ENCODE measurements around the gene TMEM11. TPM values are rescaled to one million over a fixed set of nuclear protein-coding genes. Genes with fewer than 3 reads are reported as not detected.

The TMEM11 gene, protein sequence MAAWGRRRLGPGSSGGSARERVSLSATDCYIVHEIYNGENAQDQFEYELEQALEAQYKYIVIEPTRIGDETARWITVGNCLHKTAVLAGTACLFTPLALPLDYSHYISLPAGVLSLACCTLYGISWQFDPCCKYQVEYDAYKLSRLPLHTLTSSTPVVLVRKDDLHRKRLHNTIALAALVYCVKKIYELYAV
- polyA plus RNA-seq (2013, experiment 1 of 2) = 32.2 TPM
- polyA plus RNA-seq (2013, experiment 2 of 2) = 30.5 TPM

DNA sequence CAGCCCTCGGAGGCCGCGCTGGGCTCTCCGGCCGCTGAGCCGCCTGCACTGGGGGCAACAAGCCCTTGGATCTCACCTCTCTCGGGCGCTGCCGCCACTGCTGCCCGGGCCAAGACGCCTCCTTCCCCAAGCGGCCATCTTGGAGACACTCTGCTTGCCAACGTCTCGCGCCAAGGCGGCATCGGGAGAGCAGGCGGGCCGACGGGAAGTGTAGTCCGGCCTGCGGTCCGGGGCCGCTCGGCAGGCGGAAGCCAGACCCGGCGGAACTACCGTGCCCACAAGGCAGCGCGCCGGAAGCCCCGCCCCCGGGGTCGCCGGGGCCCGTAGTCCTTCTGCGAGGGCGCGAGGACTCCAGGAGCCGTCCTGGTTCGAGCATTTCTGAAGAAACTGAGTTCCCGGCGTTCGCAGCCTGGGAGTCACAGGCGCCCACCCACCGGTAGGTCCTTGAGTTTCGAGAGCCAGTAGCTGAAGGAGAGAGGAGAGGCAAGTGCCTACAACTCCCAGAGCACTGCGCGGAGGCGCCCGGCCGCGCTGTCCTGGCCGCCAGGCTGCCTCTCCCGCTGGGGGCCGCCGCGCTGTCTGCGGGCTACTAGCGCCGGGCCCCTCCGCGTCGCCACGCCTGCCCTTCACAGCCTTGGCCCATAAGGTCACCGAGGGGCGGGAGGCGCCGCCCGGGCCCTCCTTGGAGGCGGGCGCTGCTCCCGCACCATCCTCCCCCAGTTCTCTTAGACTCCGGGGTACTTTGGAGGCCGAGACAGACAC is at the start of gene TMEM11:
Gene TMEM11 (minus strand): TSS at position 147 of the 762 bp plus-strand sequence. CDS start 9 bp downstream, at position 138.
- Histone ChIP-seq H3K4me1 (ENCODE audit: insufficient read depth, low read length) (peaks cover 21% of the 10 kb centered on the region), H3K27ac (ENCODE audit: low read depth, low read length) (peak within 1 kb of the TSS; percentile 100)
- WGBS = under 1% methylated on average over 76 of the region's 76 CpGs

DNA sequence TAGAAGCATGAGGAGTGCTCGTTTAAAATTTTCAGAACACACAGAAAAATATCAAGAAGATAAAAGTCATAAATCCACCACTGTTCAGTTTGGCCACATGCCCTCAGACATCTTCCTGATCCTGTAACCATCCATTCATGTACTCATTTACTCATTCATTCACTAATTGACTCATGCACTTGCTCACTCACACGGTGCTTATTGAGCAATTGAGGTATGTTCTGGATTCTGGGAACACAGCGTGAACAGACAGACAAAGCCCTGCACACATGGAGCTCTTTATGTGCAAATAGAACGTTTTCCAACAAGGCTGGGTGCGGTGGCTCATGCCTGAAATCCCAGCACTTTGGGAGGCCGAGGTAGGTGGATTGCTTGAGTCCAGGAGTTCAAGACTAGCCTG is 49.4 kb upstream of the TMEM11 start:
- WGBS = 86% methylated on average over 6 of the region's 6 CpGs
- Histone ChIP-seq H3K4me3 (ENCODE audit: low read length) (no peak overlapping the region), H3K36me3 (ENCODE audit: insufficient read depth, low read length) (no peaks in the 10 kb centered on the region), H3K27me3 (ENCODE audit: insufficient read depth, low read length) (no peaks in the 10 kb centered on the region), H3K9ac (ENCODE audit: low read depth, low read length) (no peak overlapping the region), H3K9me3 (ENCODE audit: insufficient read depth, low read depth, low read length) (no peaks in the 10 kb centered on the region), H3K27ac (ENCODE audit: low read depth, low read length) (no peak overlapping the region), H3K4me1 (ENCODE audit: insufficient read depth, low read length) (0 out of 2 replicates have a peak, but pooled peaks cover 3% of the 10 kb centered on the region)

More for the DNA sequence above, at the start of gene TMEM11:
- H3K4me3 ChIP-seq (ENCODE audit: low read length) = peak within 1 kb of the TSS; percentile 96
- H3K27me3 ChIP-seq (ENCODE audit: insufficient read depth, low read length) = no peaks in the 10 kb centered on the region
- H3K36me3 ChIP-seq (ENCODE audit: insufficient read depth, low read length) = peaks cover 20% of the 10 kb centered on the region
- no peaks in the 10 kb centered on the region for H3K9me3 ChIP-seq (ENCODE audit: insufficient read depth, low read depth, low read length)
- peak within 1 kb of the TSS; percentile 98 for H3K9ac ChIP-seq (ENCODE audit: low read depth, low read length)

DNA sequence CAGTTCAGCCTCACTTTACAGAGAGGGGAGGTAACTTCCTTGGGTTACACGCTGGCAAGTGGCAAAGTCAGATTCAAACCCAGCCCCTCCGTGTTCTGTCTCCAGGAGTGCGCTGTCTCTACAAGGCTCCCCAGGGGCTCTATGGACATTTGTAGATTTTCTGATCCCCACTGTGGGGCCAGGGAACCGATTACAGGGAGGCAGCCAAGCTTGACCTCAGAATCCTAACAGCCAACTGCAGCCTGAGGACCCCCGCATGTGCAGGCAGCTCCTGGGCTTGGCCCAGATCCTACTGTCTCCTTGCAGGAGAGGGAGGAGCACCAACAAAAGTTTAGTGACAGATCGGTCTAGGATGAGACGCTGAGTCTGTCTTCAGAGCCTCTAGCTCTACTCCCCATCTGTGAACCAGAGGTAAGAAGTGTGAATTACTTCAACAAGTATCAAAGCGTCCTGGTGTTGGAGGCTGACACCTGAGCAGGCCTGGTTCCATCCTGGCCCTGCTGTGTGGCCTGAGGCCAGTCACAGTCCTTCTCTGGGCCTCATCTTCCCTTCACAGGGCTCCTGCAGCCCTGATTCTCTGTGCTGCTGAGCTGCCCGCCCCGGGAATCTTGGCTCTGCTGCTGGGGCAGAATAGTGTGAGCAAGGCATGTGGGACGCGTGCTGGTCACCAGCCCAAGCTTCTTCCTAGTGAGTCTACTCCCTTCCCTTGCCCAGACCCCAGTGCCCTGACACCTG is 48.5 kb upstream of the TMEM11 start:
- WGBS = 81% methylated on average over 12 of the region's 12 CpGs

DNA sequence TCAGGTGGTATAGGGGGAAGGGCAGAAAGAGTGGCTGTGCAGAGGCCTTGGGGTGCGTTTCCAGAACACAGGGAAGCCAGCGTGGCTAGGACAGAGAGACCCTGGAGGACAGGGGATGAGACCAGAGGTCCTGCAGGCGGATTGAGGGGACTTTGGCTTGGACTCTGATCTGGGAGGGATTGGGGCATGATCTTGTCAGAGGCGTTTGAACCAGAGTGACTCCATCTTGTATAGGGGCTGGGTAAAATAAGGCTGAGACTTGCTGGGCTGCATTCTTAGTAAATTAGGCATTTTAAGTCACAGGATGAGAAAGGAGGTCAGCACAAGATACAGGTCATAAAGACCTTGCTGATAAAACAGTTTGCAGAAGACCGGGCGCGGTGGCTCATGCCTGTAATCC is 44.6 kb upstream of the TMEM11 start:
- Histone ChIP-seq H3K4me1 (ENCODE audit: insufficient read depth, low read length) (peaks cover 12% of the 10 kb centered on the region; the same call in 1 of the 2 replicates), H3K27ac (ENCODE audit: low read depth, low read length) (no peak overlapping the region), H3K9ac (ENCODE audit: low read depth, low read length) (no peak overlapping the region), H3K4me3 (ENCODE audit: low read length) (no peak overlapping the region), H3K36me3 (ENCODE audit: insufficient read depth, low read length) (no peaks in the 10 kb centered on the region), H3K27me3 (ENCODE audit: insufficient read depth, low read length) (no peaks in the 10 kb centered on the region), H3K9me3 (ENCODE audit: insufficient read depth, low read depth, low read length) (no peaks in the 10 kb centered on the region)
- WGBS = 95% methylated on average over 7 of the region's 7 CpGs

More for the DNA sequence above, 48.5 kb upstream of the TMEM11 start:
- H3K4me1 ChIP-seq (ENCODE audit: insufficient read depth, low read length) = 0 out of 2 replicates have a peak, but pooled peaks cover 3% of the 10 kb centered on the region
- H3K27me3 ChIP-seq (ENCODE audit: insufficient read depth, low read length) = no peaks in the 10 kb centered on the region
- H3K4me3 ChIP-seq (ENCODE audit: low read length) = no peak overlapping the region
- H3K9ac ChIP-seq (ENCODE audit: low read depth, low read length) = no peak overlapping the region
- H3K9me3 ChIP-seq (ENCODE audit: insufficient read depth, low read depth, low read length) = no peaks in the 10 kb centered on the region
- H3K27ac ChIP-seq (ENCODE audit: low read depth, low read length) = no peak overlapping the region
- H3K36me3 ChIP-seq (ENCODE audit: insufficient read depth, low read length) = no peaks in the 10 kb centered on the region

DNA sequence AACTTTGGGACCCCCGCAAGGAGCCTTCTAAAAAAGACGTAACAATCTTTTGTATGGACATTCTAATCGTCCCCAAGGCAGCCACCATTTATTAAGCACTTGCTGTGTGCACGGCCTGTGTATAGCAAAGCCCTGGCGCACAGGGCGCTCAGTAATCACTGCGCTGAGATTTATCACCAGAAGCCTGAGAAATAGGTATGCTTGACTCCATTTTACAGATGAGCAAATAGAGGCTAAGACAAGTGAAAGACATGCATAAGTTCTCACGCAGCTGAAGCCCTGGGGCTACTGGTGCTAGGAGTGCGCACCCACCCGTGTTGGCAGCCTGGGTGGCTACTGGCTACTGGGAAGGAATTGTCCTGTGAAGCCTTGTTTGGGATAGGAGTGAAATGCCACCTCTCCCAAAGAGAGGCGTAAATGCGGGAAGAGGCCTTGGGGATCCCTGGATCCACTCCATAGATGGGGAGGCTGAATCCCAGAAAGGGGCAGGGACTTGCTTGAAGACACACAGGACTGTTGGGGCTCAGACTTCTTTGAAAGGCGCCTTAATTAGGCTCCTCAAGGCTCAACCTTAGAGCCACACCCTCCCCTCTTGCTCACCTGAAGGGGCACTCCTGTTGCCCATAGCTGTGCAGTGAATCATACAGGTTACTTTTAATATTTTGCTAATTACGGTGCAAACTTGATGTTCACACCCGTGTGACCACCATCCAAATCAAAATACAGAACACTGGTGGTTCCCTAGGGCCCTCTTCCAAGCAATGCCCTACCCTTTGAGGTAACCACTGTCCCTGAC is 39.9 kb upstream of the TMEM11 start:
- H3K4me1 ChIP-seq (ENCODE audit: insufficient read depth, low read length) = peaks cover 9% of the 10 kb centered on the region; the same call in 1 of the 2 replicates
- WGBS = 54% methylated on average over 15 of the region's 15 CpGs
- H3K9me3 ChIP-seq (ENCODE audit: insufficient read depth, low read depth, low read length) = no peaks in the 10 kb centered on the region
- H3K9ac ChIP-seq (ENCODE audit: low read depth, low read length) = peak overlapping the region; percentile 45
- peaks cover 4% of the 10 kb centered on the region for H3K27me3 ChIP-seq (ENCODE audit: insufficient read depth, low read length)
- H3K27ac ChIP-seq (ENCODE audit: low read depth, low read length) = peak overlapping the region; percentile 54; the same call in 1 of the 2 replicates
- H3K4me3 ChIP-seq (ENCODE audit: low read length) = peak overlapping the region; percentile 58
- no peaks in the 10 kb centered on the region for H3K36me3 ChIP-seq (ENCODE audit: insufficient read depth, low read length)

DNA sequence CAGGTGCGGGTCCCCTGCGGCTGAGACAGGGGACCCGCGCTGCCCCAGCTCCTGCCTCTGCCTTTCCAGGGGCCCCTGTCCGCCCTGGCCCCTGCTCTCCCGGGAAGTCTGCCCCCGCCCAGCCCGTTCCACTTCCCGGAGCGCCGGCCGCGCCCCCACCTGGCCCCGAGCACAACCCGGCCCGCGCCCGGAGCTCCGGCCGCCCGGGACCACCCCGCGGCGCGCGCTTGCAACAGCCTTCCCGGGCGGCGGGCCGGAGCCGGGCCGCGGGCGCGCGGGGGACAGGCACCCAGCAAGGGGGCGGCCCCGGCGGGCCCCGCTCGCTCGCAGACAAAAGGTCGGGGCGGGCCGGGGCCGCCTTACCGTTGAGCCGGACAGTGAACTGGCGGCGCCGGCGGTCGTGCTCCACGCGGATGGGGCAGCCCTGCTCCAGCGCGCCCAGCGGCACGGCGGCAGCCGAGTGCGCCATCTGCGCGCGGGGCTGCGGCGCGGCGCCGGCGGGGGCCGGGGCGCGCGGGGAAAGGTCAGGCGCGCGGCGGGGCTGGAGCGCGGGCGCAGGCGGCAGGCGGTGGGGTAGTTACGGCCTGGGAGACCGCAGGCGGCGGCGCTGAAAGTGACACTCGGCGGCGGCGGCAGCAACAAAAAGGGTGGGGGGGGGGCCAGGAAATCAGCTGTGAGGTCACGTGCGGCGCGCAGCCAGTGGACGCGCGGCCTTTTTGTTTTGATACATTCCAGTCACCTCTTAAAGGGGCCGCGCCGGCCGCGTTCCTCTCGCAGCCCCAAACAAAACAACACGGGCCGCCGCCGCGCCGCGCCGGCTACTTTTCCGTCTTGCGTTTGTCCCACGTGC is 39.1 kb upstream of the TMEM11 start, which contains the start of gene NATD1:
Gene NATD1 (minus strand): TSS at position 615 of the 850 bp plus-strand sequence. CDS start 146 bp downstream, at position 469.
- Histone ChIP-seq H3K4me1 (ENCODE audit: insufficient read depth, low read length) (peaks cover 9% of the 10 kb centered on the region; the same call in 1 of the 2 replicates), H3K4me3 (ENCODE audit: low read length) (peak within 1 kb of the TSS; percentile 58), H3K9me3 (ENCODE audit: insufficient read depth, low read depth, low read length) (no peaks in the 10 kb centered on the region), H3K36me3 (ENCODE audit: insufficient read depth, low read length) (no peaks in the 10 kb centered on the region), H3K27me3 (ENCODE audit: insufficient read depth, low read length) (peaks cover 4% of the 10 kb centered on the region), H3K9ac (ENCODE audit: low read depth, low read length) (peak within 1 kb of the TSS; percentile 48), H3K27ac (ENCODE audit: low read depth, low read length) (peak within 1 kb of the TSS; percentile 54; the same call in 1 of the 2 replicates)
- WGBS = under 1% methylated on average over 117 of the region's 117 CpGs

DNA sequence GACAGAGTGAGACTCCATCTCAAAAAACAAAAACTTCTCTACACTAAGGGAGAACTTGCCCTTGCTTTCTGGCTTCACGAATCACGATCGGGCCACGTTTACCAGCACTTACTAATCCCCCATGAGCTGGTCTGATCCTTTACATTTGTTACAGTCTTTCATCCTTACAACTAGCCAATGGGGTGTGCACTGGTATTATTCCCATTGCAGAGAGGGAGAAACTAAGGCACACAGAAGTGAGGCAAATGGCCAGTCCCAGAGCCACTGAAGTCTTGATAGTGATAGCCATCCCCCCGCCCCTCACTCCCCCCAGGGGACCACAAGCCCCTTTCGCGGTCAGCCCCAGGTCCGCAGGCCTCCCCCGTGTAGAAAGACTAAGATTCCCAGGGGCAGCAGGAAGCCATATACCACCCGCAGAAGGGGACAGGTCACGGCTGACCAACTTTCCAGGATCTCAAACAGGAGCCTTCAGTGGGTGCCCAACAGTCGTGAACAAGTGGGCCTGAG is 38.4 kb upstream of the TMEM11 start:
- Histone ChIP-seq H3K4me3 (ENCODE audit: low read length) (peak overlapping the region; percentile 58), H3K9ac (ENCODE audit: low read depth, low read length) (no peak overlapping the region; the same call in 1 of the 2 replicates), H3K36me3 (ENCODE audit: insufficient read depth, low read length) (no peaks in the 10 kb centered on the region), H3K27ac (ENCODE audit: low read depth, low read length) (no peak overlapping the region), H3K27me3 (ENCODE audit: insufficient read depth, low read length) (peaks cover 4% of the 10 kb centered on the region), H3K9me3 (ENCODE audit: insufficient read depth, low read depth, low read length) (no peaks in the 10 kb centered on the region), H3K4me1 (ENCODE audit: insufficient read depth, low read length) (peaks cover 9% of the 10 kb centered on the region; the same call in 1 of the 2 replicates)
- WGBS = 25% methylated on average over 12 of the region's 12 CpGs

DNA sequence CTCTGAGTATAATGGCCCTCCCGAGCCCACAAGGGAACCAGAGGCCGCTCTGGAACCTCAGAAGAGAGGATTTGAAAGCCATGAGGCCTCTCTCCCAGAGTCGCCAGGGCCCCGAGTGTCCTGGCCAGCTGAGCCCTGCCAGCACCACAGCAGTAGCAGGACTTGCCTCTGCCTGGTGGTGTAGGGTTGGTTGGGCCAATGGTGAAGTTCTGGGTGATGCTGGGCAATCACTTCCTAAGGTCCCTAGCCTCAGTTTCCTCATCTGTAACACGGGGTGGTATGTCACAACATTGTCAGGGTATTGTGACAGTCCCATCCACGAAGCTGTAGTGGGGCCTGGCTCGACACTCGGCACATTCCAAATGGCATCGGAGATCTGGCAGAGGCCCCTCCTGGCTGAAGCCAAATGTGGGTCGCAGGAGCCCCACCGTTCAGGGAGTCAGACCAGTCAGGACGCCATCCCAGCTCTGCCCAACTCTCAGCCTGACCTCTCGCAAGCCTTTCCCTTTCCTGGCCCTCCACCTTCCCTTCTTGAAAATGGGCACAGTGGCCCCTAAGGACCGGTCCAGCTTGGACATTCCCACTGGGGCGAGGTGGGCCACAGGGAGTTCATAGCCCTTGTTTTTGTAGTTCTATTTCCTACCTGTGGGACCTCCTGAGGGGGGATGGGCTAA is 37.5 kb upstream of the TMEM11 start:
- H3K36me3 ChIP-seq (ENCODE audit: insufficient read depth, low read length) = no peaks in the 10 kb centered on the region
- no peaks in the 10 kb centered on the region for H3K9me3 ChIP-seq (ENCODE audit: insufficient read depth, low read depth, low read length)
- WGBS = 92% methylated on average over 15 of the region's 15 CpGs
- no peak overlapping the region for H3K27ac ChIP-seq (ENCODE audit: low read depth, low read length)
- peaks cover 4% of the 10 kb centered on the region for H3K27me3 ChIP-seq (ENCODE audit: insufficient read depth, low read length)
- H3K4me3 ChIP-seq (ENCODE audit: low read length) = no peak overlapping the region
- H3K4me1 ChIP-seq (ENCODE audit: insufficient read depth, low read length) = peaks cover 4% of the 10 kb centered on the region; the same call in 1 of the 2 replicates
- no peak overlapping the region for H3K9ac ChIP-seq (ENCODE audit: low read depth, low read length)

DNA sequence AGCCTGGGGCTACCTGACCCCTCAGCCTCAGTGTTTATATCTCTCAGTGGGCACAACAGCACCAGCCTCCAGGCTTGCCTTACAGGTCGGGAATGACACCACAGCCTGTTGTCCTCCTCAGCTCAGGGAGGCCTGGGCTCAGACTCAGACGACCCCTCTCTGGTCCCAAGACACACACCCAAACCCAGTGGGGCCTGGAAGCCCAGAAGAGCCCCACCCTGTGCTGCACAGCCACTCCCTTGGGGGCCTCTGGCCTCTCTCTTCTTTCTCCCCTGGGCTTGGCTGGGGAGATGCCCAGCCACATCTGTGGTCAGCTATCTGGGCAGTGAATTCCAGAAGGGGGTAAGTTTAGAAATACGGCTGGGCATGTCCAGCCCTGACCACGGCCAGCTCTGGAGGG is 36.9 kb upstream of the TMEM11 start:
- no peaks in the 10 kb centered on the region for H3K9me3 ChIP-seq (ENCODE audit: insufficient read depth, low read depth, low read length)
- H3K9ac ChIP-seq (ENCODE audit: low read depth, low read length) = no peak overlapping the region
- whole genome bisulfite sequencing = 72% methylated on average over 4 of the region's 4 CpGs
- H3K27ac ChIP-seq (ENCODE audit: low read depth, low read length) = no peak overlapping the region
- no peaks in the 10 kb centered on the region for H3K36me3 ChIP-seq (ENCODE audit: insufficient read depth, low read length)
- H3K4me3 ChIP-seq (ENCODE audit: low read length) = no peak overlapping the region
- H3K4me1 ChIP-seq (ENCODE audit: insufficient read depth, low read length) = peaks cover 4% of the 10 kb centered on the region; the same call in 1 of the 2 replicates
- peaks cover 4% of the 10 kb centered on the region for H3K27me3 ChIP-seq (ENCODE audit: insufficient read depth, low read length)
